HFF-Myc (cell line): ENCODE results near the gene PNMA8C.

ENCODE experiments used
- DNase-seq: peaks from one replicate; pipeline ENCODE4 v3.0.0-alpha.2; 2011; ENCODE audit warnings: low read depth; ENCODE audit errors: extremely low read depth
- H3K4me3 ChIP-seq: replicated peaks from 2 replicates; pipeline ENCODE4 v1.5.1; 2011; ENCODE audit warnings: low read depth, mild to moderate bottlenecking, control low read depth, low read length
- TF ChIP-seq, protein P1 (sequence below): IDR thresholded peaks from 2 replicates; pipeline ENCODE4 v1.5.1; 2012; ENCODE audit warnings: mild to moderate bottlenecking, low read depth, low read length, control low read depth; ENCODE audit errors: missing control alignments

The PNMA8C gene

DNA sequence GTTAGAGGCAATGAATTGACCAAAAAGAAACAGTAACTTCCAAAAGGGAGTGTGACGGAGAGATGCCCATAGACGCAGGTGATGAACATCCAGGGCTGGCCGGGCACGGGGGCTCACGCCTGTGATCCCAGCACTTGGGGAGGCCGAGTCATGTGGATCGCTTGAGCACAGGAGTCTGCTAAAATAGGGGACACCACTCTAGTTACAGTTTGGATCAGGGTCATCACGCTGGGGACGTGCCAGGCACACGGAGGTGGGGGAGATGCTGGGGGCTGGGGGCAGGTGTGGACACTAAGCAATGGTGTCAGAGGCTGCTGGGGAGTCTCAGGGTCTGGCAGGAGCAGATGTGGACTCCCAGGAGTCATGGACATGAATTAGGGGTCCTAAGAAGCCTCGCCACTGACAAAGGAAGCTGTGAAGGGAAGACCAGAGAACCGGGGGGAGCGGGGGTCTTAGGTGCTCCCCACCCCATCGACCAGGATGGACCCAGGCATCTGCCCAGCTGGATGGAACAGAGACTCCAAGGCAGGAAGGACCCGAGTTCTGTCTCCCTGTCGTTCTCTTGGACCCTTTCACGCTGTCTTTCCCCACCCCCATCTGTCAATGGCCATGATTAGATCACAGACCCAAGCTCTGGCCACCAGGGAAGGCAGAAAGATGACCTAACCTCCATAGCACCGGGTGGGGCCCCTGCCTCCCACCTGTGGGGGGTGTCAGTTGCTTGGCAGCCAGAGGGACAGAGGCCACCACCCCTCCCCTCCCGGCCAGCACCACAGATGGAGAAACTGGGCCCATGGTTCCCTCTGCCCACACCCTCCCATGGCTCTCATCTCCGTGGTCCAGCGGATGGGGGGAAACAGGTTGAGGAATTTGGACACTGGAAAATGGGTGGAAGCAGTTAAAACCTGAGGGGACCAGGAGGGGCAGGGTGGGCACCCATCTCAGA is 35.0 kb downstream of the PNMA8C start:
- TF ChIP-seq, protein P1, sequence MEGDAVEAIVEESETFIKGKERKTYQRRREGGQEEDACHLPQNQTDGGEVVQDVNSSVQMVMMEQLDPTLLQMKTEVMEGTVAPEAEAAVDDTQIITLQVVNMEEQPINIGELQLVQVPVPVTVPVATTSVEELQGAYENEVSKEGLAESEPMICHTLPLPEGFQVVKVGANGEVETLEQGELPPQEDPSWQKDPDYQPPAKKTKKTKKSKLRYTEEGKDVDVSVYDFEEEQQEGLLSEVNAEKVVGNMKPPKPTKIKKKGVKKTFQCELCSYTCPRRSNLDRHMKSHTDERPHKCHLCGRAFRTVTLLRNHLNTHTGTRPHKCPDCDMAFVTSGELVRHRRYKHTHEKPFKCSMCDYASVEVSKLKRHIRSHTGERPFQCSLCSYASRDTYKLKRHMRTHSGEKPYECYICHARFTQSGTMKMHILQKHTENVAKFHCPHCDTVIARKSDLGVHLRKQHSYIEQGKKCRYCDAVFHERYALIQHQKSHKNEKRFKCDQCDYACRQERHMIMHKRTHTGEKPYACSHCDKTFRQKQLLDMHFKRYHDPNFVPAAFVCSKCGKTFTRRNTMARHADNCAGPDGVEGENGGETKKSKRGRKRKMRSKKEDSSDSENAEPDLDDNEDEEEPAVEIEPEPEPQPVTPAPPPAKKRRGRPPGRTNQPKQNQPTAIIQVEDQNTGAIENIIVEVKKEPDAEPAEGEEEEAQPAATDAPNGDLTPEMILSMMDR, result no peak
- no peak overlapping the region for H3K4me3 ChIP-seq
- no peak for DNase-seq

DNA sequence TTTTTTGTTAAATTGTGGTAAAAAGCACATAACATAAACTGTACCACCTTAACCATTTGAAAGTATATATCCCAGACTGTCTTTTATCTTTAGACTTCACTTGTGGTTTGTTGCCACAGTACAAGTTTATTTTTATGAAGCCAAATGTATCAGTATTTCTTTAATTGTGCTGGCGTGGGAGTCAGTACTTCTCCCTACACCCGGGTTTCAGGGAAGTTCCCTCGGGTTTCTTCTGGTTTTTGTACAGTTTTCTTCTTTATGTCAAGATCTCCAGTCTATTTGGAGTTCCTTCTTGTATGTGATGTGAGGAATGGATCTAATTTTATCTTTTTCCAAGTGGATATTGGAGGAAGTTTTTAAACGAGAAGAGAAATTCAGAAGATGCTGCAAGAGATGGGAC is 35.9 kb downstream of the PNMA8C start:
- DNase-seq, result no peak
- TF ChIP-seq, protein P1, result no peak
- H3K4me3 ChIP-seq, result no peak overlapping the region

DNA sequence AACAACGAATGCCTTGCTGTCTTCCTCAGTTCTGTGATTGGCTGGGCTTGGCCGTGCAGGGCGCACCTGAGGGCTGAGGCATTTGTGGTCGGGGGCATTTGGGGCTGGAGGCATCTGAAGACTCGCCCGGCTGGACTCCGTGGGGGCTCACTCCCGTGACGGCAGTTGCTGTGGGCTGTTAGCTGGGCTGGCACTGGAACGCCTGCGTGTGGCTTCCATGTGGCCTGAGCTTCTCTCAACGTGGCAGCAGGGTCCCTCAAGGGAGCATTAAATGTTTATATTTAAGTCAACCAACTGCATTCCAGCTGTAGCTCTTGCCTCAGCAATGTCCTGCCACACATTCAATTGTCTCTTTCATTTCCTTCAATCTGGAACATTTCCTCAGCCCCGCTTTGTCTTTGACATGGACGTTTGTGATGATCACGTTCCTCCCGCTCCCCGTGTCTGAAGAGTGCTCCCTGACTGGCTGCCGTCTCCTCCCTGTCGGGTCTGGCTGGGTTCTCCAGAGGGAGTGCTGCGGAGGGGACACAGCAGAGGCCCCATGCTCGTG is 36.4 kb downstream of the PNMA8C start:
- TF ChIP-seq, protein P1, result no peak
- DNase-seq, result no peak
- no peak overlapping the region for H3K4me3 ChIP-seq

DNA sequence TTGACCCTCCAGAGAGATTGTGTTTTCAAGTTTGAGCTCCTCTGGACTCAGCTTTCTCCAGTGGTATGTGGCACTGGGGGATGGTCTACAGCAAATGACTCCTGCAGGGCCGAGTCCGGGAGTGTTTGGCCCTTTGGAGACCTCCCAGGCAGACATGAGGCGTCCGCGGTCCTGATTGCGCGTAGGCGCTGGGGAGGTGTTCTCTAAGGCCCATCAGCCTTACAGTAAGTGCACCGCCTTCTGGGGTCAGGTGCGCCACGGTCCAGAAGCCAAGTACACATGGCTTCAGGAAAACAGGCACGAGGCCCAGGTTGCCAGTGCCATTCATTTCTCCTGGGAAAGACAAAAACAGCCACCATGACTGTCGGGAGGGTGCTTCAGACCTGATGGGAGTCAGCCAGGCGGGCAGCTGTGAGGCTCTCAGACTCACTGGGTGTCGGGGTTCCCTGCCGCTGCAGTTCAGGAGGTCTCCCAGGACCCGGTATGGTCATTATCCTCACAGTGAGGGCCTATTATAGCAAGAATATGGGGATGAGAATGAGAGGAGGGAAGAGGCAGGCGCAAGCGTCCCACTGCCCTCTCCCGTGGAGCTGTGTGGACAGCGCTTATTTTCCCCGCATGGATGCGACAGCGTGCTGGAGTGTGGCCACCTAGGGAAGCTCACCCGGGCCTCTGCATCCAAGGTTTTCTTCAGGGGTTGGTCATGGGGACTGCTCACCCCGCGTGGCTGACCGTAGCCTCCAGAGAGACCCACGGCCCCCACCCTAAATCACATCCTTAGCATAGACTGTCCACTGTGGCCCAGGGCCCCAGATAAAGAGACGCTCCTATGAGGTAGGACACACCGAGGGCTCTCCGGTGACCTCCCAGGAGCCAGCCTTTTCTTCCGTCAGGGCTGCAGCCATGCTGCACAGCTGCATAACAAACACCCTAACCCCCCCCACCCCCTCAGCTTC is 37.2 kb downstream of the PNMA8C start:
- DNase-seq, result no peak
- TF ChIP-seq, protein P1, result no peak
- no peak overlapping the region for H3K4me3 ChIP-seq

DNA sequence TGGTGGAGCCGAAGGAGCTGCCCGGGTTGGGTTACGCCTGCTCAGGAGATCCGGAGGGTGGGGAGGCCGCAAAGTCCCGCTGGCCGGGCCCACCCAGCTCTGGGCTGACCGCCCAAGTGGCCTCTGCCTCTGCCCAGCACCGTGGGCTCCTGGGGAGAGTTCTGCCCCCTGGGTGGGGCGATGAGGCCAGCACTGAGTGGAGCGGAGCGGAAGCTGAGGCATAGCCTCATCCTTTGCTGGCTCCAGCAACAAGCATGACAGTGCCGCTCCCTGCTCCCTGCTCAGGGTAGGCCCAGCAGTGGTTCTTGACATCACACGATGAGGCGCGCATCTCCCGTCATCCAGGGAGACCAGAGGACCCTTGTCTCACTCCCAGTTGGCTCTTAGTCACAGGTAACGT is 37.9 kb downstream of the PNMA8C start:
- H3K4me3 ChIP-seq, result no peak overlapping the region
- TF ChIP-seq, protein P1, result no peak
- DNase-seq, result no peak

DNA sequence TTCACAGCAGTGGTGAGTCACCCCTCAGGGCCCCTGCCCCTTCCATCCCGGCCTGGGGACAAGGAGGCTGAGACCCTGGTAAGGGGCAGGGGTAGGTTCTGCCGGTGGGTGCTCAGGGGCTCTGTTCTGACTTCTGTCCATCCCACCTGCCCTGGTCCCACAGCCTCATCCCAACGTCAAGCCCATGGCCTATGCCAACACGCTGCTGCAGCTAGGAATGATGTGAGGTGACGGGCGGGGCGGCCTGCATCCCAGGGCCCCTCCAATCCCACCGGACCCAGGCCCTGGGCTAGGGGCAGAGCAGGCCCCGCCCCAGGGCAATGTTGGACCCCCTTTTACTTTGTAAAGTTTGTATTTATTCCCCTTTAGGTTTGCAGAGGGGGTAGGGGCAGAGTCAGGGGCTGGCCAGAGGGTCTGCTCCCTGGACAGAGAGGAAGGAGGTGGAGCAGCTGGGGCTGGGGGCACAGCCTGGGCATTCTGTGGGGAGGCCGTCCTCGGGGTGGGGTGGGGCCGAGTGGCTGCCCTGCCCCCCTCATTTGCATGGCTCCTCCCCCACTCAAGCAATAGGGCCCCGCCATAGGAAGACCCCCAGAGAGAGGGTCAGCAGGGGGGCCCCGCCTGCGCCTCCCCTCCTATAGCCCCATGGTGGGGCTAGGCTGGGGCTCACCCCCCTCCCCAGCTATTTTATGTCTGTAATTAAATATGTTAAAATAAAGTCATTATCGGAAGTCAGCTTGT is 38.4 kb downstream of the PNMA8C start:
- TF ChIP-seq, protein P1, result no peak
- H3K4me3 ChIP-seq, result no peak overlapping the region
- DNase-seq, result no peak
